Measurements from ENCODE around the gene AGPAT1. TPM values are rescaled to one million over a fixed set of nuclear protein-coding genes. Genes with fewer than 3 reads are reported as not detected.

AGPAT1 gene
- total RNA-seq, 1 experiment from 2014 or later: 37.8 TPM

- POLR2A ChIA-PET: interaction anchor here (0.5 to 5.1 kb wide), 25 partner anchors 10 to 1196 kb away, joined by 3 to 100 read pairs (median 4); partner anchors contain the start of genes AGPAT1, BAG6, DXO and NEU1
- Mint-ChIP-seq H3K36me3 (ENCODE audit: insufficient read depth, unreplicated experiment) (peaks cover 44% of the 10 kb centered on the region), H3K27me3 (ENCODE audit: insufficient read depth, unreplicated experiment) (no peaks in the 10 kb centered on the region), H3K4me1 (ENCODE audit: insufficient read depth, unreplicated experiment) (peaks cover 26% of the 10 kb centered on the region), H3K9me3 (ENCODE audit: unreplicated experiment) (no peaks in the 10 kb centered on the region), H3K4me3 (ENCODE audit: unreplicated experiment) (peak within 1 kb of the TSS; percentile 99), H3K27ac (ENCODE audit: low read depth, unreplicated experiment) (peak within 1 kb of the TSS; percentile 96)
- TF ChIP-seq CTCF (IDR thresholded peaks at IDR 0.05; ENCODE audit: unreplicated experiment): no peak
- TSS peak; percentile 29 for BruUV-seq (replicated peaks)
- intact Hi-C loops (cut with micrococcal nuclease): no loop called here
- CTCF ChIA-PET: interaction anchor here (0.6 to 2.0 kb wide), 4 partner anchors 9 to 80 kb away, joined by 3 to 9 read pairs (median 7); no protein-coding TSS in a partner anchor
- peak; percentile 99 for DNase-seq (ENCODE audit: unreplicated experiment)
These were observed 47.9 kb downstream of the AGPAT1 start, which contains the start of gene ATF6B for GRCh38 chr6:32127717-32128592. TSS of gene ATF6B (minus strand) at chr6:32128246. CDS start at chr6:32128207, 39 bp downstream.

- Mint-ChIP-seq H3K9me3 (ENCODE audit: unreplicated experiment) (no peaks in the 10 kb centered on the region), H3K27ac (ENCODE audit: low read depth, unreplicated experiment) (peak overlapping the region; percentile 96), H3K4me1 (ENCODE audit: insufficient read depth, unreplicated experiment) (peaks cover 26% of the 10 kb centered on the region), H3K36me3 (ENCODE audit: insufficient read depth, unreplicated experiment) (peaks cover 48% of the 10 kb centered on the region), H3K4me3 (ENCODE audit: unreplicated experiment) (peak overlapping the region; percentile 99), H3K27me3 (ENCODE audit: insufficient read depth, unreplicated experiment) (no peaks in the 10 kb centered on the region)
- no peak for TF ChIP-seq CTCF (IDR thresholded peaks at IDR 0.05; ENCODE audit: unreplicated experiment)
- intact Hi-C loops (cut with micrococcal nuclease): no loop called here
- BruUV-seq (replicated peaks): no TSS peak
- ChIA-PET POLR2A (interaction anchor here (0.5 to 5.1 kb wide), 13 partner anchors 10 to 666 kb away, joined by 3 to 100 read pairs (median 6); partner anchors contain the start of genes AGPAT1, BAG6, DXO and PBX2), CTCF (interaction anchor here (0.6 to 2.0 kb wide), 4 partner anchors 9 to 165 kb away, joined by 4 to 9 read pairs (median 6); no protein-coding TSS in a partner anchor)
- DNase-seq (ENCODE audit: unreplicated experiment): no peak
These were observed 48.5 kb downstream of the AGPAT1 start for GRCh38 chr6:32127409-32127716.

- Mint-ChIP-seq H3K27me3 (ENCODE audit: insufficient read depth, unreplicated experiment) (no peaks in the 10 kb centered on the region), H3K4me3 (ENCODE audit: unreplicated experiment) (peak overlapping the region; percentile 99), H3K36me3 (ENCODE audit: insufficient read depth, unreplicated experiment) (peaks cover 53% of the 10 kb centered on the region), H3K27ac (ENCODE audit: low read depth, unreplicated experiment) (peak overlapping the region; percentile 96), H3K9me3 (ENCODE audit: unreplicated experiment) (no peaks in the 10 kb centered on the region), H3K4me1 (ENCODE audit: insufficient read depth, unreplicated experiment) (peaks cover 26% of the 10 kb centered on the region)
- BruUV-seq (replicated peaks): no TSS peak
- intact Hi-C loops (cut with micrococcal nuclease): no loop called here
- TF ChIP-seq CTCF (IDR thresholded peaks at IDR 0.05; ENCODE audit: unreplicated experiment): no peak
- no peak for DNase-seq (ENCODE audit: unreplicated experiment)
- ChIA-PET CTCF (interaction anchor here (0.6 to 2.0 kb wide), 4 partner anchors 8 to 165 kb away, joined by 4 to 9 read pairs (median 6); no protein-coding TSS in a partner anchor), POLR2A (interaction anchor here (0.9 to 5.1 kb wide), 5 partner anchors 9 to 156 kb away, joined by 6 to 100 read pairs (median 23); partner anchors contain the start of genes AGPAT1, DXO and RNF5)
These were observed 49.0 kb downstream of the AGPAT1 start for GRCh38 chr6:32126880-32127279.

- Mint-ChIP-seq H3K36me3 (ENCODE audit: insufficient read depth, unreplicated experiment) (peaks cover 78% of the 10 kb centered on the region), H3K9me3 (ENCODE audit: unreplicated experiment) (no peaks in the 10 kb centered on the region), H3K4me3 (ENCODE audit: unreplicated experiment) (no peak overlapping the region), H3K4me1 (ENCODE audit: insufficient read depth, unreplicated experiment) (peaks cover 31% of the 10 kb centered on the region), H3K27ac (ENCODE audit: low read depth, unreplicated experiment) (peak overlapping the region; percentile 1), H3K27me3 (ENCODE audit: insufficient read depth, unreplicated experiment) (no peaks in the 10 kb centered on the region)
- intact Hi-C loops (cut with micrococcal nuclease): no loop called here
- no peak for TF ChIP-seq CTCF (IDR thresholded peaks at IDR 0.05; ENCODE audit: unreplicated experiment)
- DNase-seq (ENCODE audit: unreplicated experiment): no peak
- CTCF ChIA-PET: interaction anchor here (0.6 kb wide), 1 partner anchor 453 kb away, joined by 3 read pairs; no protein-coding TSS in a partner anchor
- POLR2A ChIA-PET: no interaction called here
- BruUV-seq (replicated peaks): no TSS peak
These were observed 52.2 kb downstream of the AGPAT1 start for GRCh38 chr6:32123681-32124080.
